Astrocyte (in vitro differentiated cells and primary cell): ENCODE measurements around the gene FBN2. TPM values are rescaled to one million over a fixed set of nuclear protein-coding genes. Genes with fewer than 3 reads are reported as not detected.

Experiments
- DNase-seq: peaks from one replicate; pipeline ENCODE4 v3.0.0-alpha.2; 2010; ENCODE audit warnings: low read depth
- FAIRE-seq: peaks from 2 replicates; lab custom pipeline; 2011; peaks lifted over from hg19 to GRCh38; lab: Jason Lieb, UNC
- H2AFZ ChIP-seq: 2 replicates; pipeline ENCODE4 v1.6.0; 2012; ENCODE audit warnings: low read depth, low read length, inconsistent platforms
- H3K27ac ChIP-seq: 2 replicates; pipeline ENCODE4 v1.5.1; 2011; ENCODE audit warnings: low read depth, low read length, inconsistent platforms
- H3K27me3 ChIP-seq: 2 replicates; pipeline ENCODE4 v1.6.0; 2011; ENCODE audit warnings: low read length, inconsistent platforms; ENCODE audit not compliant: insufficient read depth
- H3K36me3 ChIP-seq: 2 replicates; pipeline ENCODE4 v1.5.1; 2011; ENCODE audit warnings: low read length, inconsistent platforms; ENCODE audit not compliant: insufficient read depth
- H3K4me1 ChIP-seq: 2 replicates; pipeline ENCODE4 v1.5.1; 2011; ENCODE audit warnings: low read length, inconsistent platforms; ENCODE audit not compliant: insufficient read depth
- H3K4me2 ChIP-seq: 2 replicates; pipeline ENCODE4 v1.6.0; 2012; ENCODE audit warnings: low read length, inconsistent platforms
- H3K4me3 ChIP-seq: 2 replicates; pipeline ENCODE4 v1.5.1; 2011; ENCODE audit warnings: low read depth, mild to moderate bottlenecking, low read length, inconsistent platforms; ENCODE audit not compliant: insufficient read depth
- H3K79me2 ChIP-seq: 2 replicates; pipeline ENCODE4 v1.6.0; 2012; ENCODE audit warnings: mild to moderate bottlenecking, low read length, inconsistent platforms; ENCODE audit not compliant: insufficient read depth
- H3K9ac ChIP-seq: 2 replicates; pipeline ENCODE4 v1.6.0; 2012; ENCODE audit warnings: mild to moderate bottlenecking, low read length, inconsistent platforms
- H3K9me3 ChIP-seq: 2 replicates; pipeline ENCODE4 v1.5.1; 2012; ENCODE audit warnings: low read depth, mild to moderate bottlenecking, low read length, inconsistent platforms; ENCODE audit not compliant: insufficient read depth
- H4K20me1 ChIP-seq: 2 replicates; pipeline ENCODE4 v1.6.0; 2012; ENCODE audit warnings: low read length, inconsistent platforms; ENCODE audit not compliant: insufficient read depth
- H3K27ac Mint-ChIP-seq: one replicate; pipeline ENCODE4 v1.8.0; 2021; ENCODE audit warnings: mild to moderate bottlenecking, mixed read lengths; ENCODE audit not compliant: unreplicated experiment
- H3K27me3 Mint-ChIP-seq: one replicate; pipeline ENCODE4 v1.8.0; 2021; ENCODE audit warnings: low read depth, mixed read lengths; ENCODE audit not compliant: unreplicated experiment
- H3K36me3 Mint-ChIP-seq: one replicate; pipeline ENCODE4 v1.8.0; 2021; ENCODE audit warnings: low read depth, mixed read lengths; ENCODE audit not compliant: unreplicated experiment
- H3K4me1 Mint-ChIP-seq: one replicate; pipeline ENCODE4 v1.8.0; 2021; ENCODE audit warnings: low read depth, mixed read lengths; ENCODE audit not compliant: unreplicated experiment
- H3K4me3 Mint-ChIP-seq: one replicate; pipeline ENCODE4 v1.8.0; 2021; ENCODE audit warnings: mild to moderate bottlenecking, moderate library complexity, mixed read lengths; ENCODE audit not compliant: unreplicated experiment
- H3K9me3 Mint-ChIP-seq: one replicate; pipeline ENCODE4 v1.8.0; 2021; ENCODE audit warnings: mild to moderate bottlenecking, mixed read lengths; ENCODE audit not compliant: unreplicated experiment
- EZH2 ChIP-seq: IDR thresholded peaks from 2 replicates; pipeline ENCODE4 v1.6.1; 2012; ENCODE audit warnings: mild to moderate bottlenecking, low read length, inconsistent platforms; ENCODE audit not compliant: insufficient read depth
- total RNA-seq: library from RNA; stranded (reverse); gene quantifications from 2 replicates; pipeline ENCODE4 v1.2.1, GENCODE V29; 2021
- TF ChIP-seq, protein P1 (sequence below): IDR thresholded peaks from 2 replicates; pipeline ENCODE4 v1.5.1; 2011; ENCODE audit warnings: low read depth, mild to moderate bottlenecking, inconsistent platforms, low read length, moderate library complexity; ENCODE audit not compliant: insufficient read depth

FBN2 gene
- total RNA-seq, 1 donor from 2014 or later = 176 TPM

DNA sequence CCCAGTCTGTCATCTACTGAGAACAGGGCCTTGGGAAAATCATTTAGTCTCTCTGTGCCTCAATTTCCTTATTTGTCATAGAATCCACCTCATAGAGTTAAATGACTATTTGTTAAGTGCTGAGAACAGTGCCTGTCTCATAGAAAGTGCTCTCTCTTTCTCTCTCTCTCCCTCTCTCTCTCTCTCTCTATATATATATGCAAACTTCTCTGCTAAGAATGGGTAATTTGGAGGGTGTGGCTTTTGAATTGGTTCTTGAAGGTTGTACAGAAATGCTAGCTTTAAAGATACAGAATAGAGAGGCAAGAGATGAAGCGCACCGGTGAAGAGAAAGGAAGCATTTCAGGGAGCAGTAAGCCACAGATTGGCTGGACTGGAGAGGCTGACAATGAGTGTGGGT is 197.4 kb downstream of the FBN2 start:
- H3K4me1 Mint-ChIP-seq = no peaks in the 10 kb centered on the region
- H3K9me3 Mint-ChIP-seq = peaks cover 4% of the 10 kb centered on the region
- peaks cover 43% of the 10 kb centered on the region for H3K36me3 Mint-ChIP-seq
- Histone ChIP-seq H2AFZ (no peak overlapping the region), H3K27ac (no peak overlapping the region), H3K27me3 (no peaks in the 10 kb centered on the region), H3K4me2 (no peak overlapping the region), H3K36me3 (peaks cover 23% of the 10 kb centered on the region), H4K20me1 (no peaks in the 10 kb centered on the region), H3K79me2 (no peaks in the 10 kb centered on the region), H3K4me3 (no peak overlapping the region), H3K9ac (no peak overlapping the region), H3K4me1 (no peaks in the 10 kb centered on the region), H3K9me3 (no peaks in the 10 kb centered on the region)
- FAIRE-seq = no peak
- DNase-seq = no peak
- no peak overlapping the region for H3K27ac Mint-ChIP-seq
- H3K27me3 Mint-ChIP-seq = no peaks in the 10 kb centered on the region
- TF ChIP-seq, protein P1, sequence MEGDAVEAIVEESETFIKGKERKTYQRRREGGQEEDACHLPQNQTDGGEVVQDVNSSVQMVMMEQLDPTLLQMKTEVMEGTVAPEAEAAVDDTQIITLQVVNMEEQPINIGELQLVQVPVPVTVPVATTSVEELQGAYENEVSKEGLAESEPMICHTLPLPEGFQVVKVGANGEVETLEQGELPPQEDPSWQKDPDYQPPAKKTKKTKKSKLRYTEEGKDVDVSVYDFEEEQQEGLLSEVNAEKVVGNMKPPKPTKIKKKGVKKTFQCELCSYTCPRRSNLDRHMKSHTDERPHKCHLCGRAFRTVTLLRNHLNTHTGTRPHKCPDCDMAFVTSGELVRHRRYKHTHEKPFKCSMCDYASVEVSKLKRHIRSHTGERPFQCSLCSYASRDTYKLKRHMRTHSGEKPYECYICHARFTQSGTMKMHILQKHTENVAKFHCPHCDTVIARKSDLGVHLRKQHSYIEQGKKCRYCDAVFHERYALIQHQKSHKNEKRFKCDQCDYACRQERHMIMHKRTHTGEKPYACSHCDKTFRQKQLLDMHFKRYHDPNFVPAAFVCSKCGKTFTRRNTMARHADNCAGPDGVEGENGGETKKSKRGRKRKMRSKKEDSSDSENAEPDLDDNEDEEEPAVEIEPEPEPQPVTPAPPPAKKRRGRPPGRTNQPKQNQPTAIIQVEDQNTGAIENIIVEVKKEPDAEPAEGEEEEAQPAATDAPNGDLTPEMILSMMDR = no peak
- TF ChIP-seq EZH2 = no peak
- no peak overlapping the region for H3K4me3 Mint-ChIP-seq

DNA sequence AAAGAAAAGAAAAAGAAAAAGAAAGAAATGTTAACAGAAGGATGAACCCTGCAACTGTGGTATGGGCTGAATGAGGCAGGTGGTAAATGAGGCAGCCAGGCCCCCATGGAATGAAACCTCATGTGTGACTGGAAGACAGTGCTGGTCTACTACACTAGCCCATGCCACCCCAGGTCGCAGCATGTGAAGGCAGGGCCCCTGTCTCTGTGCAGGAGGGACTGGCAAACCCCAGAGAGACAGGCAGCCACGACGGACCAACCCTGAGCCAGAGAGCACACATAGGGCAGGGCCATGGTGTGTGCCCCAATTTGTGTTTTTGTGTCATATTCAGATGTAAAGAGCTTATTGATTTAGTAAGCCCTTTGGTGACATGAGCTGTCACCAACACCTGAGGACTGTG is 198.5 kb downstream of the FBN2 start:
- no peak overlapping the region for H3K4me3 Mint-ChIP-seq

DNA sequence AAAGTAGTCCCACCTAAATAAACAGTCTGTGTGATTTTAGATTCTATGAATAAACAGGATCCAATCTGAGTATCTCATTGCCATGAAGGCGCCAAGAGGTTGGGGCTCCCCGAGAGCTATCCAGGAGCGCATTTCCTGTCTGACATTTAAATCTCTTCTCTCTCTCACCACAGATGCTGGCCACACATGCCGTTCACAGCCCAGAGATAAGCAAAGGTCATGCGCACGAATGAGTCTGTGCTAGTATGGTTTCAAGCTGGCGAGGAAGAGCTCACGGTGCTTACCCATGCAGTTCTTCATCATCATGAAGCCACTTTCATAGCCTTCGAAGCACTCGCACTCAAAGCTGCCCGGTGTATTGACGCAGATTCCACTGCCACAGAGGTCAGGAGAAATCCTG is 199.4 kb downstream of the FBN2 start:
- Histone ChIP-seq H3K27ac (no peak overlapping the region), H3K79me2 (no peaks in the 10 kb centered on the region), H3K27me3 (no peaks in the 10 kb centered on the region), H3K36me3 (peaks cover 21% of the 10 kb centered on the region), H3K4me1 (no peaks in the 10 kb centered on the region), H2AFZ (no peak overlapping the region), H4K20me1 (no peaks in the 10 kb centered on the region), H3K9ac (no peak overlapping the region), H3K9me3 (no peaks in the 10 kb centered on the region), H3K4me2 (no peak overlapping the region), H3K4me3 (no peak overlapping the region)
- Mint-ChIP-seq H3K4me3 (no peak overlapping the region), H3K36me3 (peaks cover 40% of the 10 kb centered on the region), H3K27me3 (no peaks in the 10 kb centered on the region), H3K27ac (no peak overlapping the region), H3K9me3 (peaks cover 4% of the 10 kb centered on the region), H3K4me1 (no peaks in the 10 kb centered on the region)
- FAIRE-seq (no peak), DNase-seq (no peak)
- TF ChIP-seq EZH2 = no peak
- TF ChIP-seq, protein P1 = no peak

More for the DNA sequence above, 198.5 kb downstream of the FBN2 start:
- no peak overlapping the region for H3K27ac Mint-ChIP-seq
- Histone ChIP-seq H3K27ac (no peak overlapping the region), H2AFZ (no peak overlapping the region), H3K79me2 (no peaks in the 10 kb centered on the region), H3K27me3 (no peaks in the 10 kb centered on the region), H3K9me3 (no peaks in the 10 kb centered on the region), H4K20me1 (no peaks in the 10 kb centered on the region), H3K4me3 (no peak overlapping the region), H3K9ac (no peak overlapping the region), H3K4me1 (no peaks in the 10 kb centered on the region), H3K4me2 (no peak overlapping the region), H3K36me3 (peaks cover 18% of the 10 kb centered on the region)
- no peak for TF ChIP-seq EZH2
- TF ChIP-seq, protein P1 = no peak
- peaks cover 36% of the 10 kb centered on the region for H3K36me3 Mint-ChIP-seq
- H3K9me3 Mint-ChIP-seq = peaks cover 4% of the 10 kb centered on the region
- H3K4me1 Mint-ChIP-seq = no peaks in the 10 kb centered on the region
- no peaks in the 10 kb centered on the region for H3K27me3 Mint-ChIP-seq
- DNase-seq (no peak), FAIRE-seq (no peak)
